Right lobe of liver (tissue), 6 donors: ENCODE data around the gene BCAN. TPM values are rescaled to one million over a fixed set of nuclear protein-coding genes. Genes with fewer than 3 reads are reported as not detected.
"Not testable (repeated sequence)": the region's sequence is repeated elsewhere in the genome, so short reads cannot be mapped to it uniquely, and the experiment has no call there.

ENCODE experiments used
- ATAC-seq, 4 donors: fragments of 200-7000 bp; cut with Tn5 transposase; one replicate each; pipeline ENCODE4 v1.9.1; 2020; ENCODE audit warnings: mild to moderate bottlenecking in 4 of 4, moderate library complexity in 4 of 4
- DNase-seq, 3 donors: peaks; one replicate each; pipeline ENCODE4 v3.0.0-alpha.2; 2020
- H3K27ac ChIP-seq, 3 donors: fragments of 200-600 bp; one replicate each; pipeline ENCODE4 v1.8.0; 2022
- H3K27me3 ChIP-seq, 2 donors: fragments of 200-600 bp; one replicate each; pipeline ENCODE4 v1.8.0; 2022
- H3K36me3 ChIP-seq, 4 donors: fragments of 200-600 bp; sonication (generic) in 1 of 4; one replicate each; pipeline versions ENCODE4 v1.5.1 to v1.8.0; 2017 to 2022; ENCODE audit warnings: control low read depth in 1 of 4
- H3K4me1 ChIP-seq, 4 donors: fragments of 200-600 bp; sonication (generic) in 1 of 4; one replicate each; pipeline versions ENCODE4 v1.5.1 to v1.8.0; 2017 to 2022; ENCODE audit warnings: control low read depth in 1 of 4
- H3K4me3 ChIP-seq, 3 donors: fragments of 200-600 bp; one replicate each; pipeline ENCODE4 v1.8.0; 2022
- H3K9me3 ChIP-seq, 4 donors: fragments of 200-600 bp; sonication (generic) in 1 of 4; one replicate each; pipeline versions ENCODE4 v1.5.1 to v1.8.0; 2017 to 2022; ENCODE audit warnings: control low read depth in 1 of 4
- POLR2A ChIP-seq: fragments of 450-650 bp; IDR thresholded peaks from one replicate; pipeline ENCODE4 v1.6.1; 2017; ENCODE audit warnings: antibody characterized with exemption, mild to moderate bottlenecking
- WGBS: methylation state at CpG from one replicate; pipeline ENCODE4 v1.1.6; 2018; ENCODE audit warnings: low coverage, low lambda C conversion rate; ENCODE audit not compliant: insufficient coverage; ENCODE audit errors: missing lambda C conversion rate; 5-methylcytosine and 5-hydroxymethylcytosine counted together
- intact Hi-C, 2 donors: fragments of 100-400 bp; cut with DNase I; formaldehyde crosslinking; loops; one replicate each; pipeline versions ENCODE4 v1.11.2 to v1.14.1; 2022
- total RNA-seq, 6 experiments: library from RNA; depleted of rRNA in 2 of 6; stranded (reverse); fragments of >200 nt in 2 of 6; fragmentation: NEBNext Ultra II Directional in 3 of 6; extraction: Animal tissue kit (Norgen Biotek cat#: 25700) in 3 of 6; gene quantifications; one replicate each; pipeline versions ENCODE4 v1.1.0 to v1.2.4, GENCODE V29; 2016 to 2023
- TF ChIP-seq, protein P1 (sequence below), 4 donors: fragments of 200-600 bp in 3 of 4; fragments of 450-650 bp in 1 of 4; IDR thresholded peaks; one replicate each; pipeline versions ENCODE4 v1.5.1 to v1.8.0; 2016 to 2022; ENCODE audit warnings: antibody characterized with exemption in 4 of 4, mild to moderate bottlenecking in 2 of 4
- donor health status: DM: no; HTN: yes; CAD: no.
- donor health status: DM: no; HTN: no; CAD: no.
- donor health status: DM: no; HTN: no; CAD: no.
- donor health status: DM: no; HTN: yes; CAD: no.
- donor health status: DM: no; HTN: yes; CAD: no.

Gene BCAN
- total RNA-seq, 6 experiments from 2014 or later = not detected

DNA sequence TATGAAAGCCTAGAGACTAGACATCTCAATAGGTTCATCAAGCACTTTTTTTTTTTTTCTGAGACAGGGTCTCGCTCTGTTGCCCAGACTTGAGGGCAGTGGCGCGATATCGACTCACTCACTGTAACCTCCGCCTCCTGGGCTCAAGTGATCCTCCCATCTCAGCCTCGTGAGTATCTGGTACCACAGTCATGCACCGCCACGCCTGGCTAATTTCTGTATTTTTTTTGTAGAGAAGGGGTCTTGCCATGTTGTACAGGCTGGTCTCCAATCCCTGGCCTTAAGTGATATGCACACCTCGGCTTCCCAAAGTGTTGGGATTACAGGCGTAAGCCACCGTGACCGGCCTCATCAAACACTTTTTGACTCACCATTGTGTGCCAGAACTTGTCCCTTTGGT is 40.0 kb upstream of the BCAN start:
- Histone ChIP-seq H3K36me3 (peaks cover 0 to 15% (median 0%) of the 10 kb centered on the region in 4 donors), H3K27me3 (no peaks in the 10 kb centered on the region), H3K27ac (peak overlapping the region in 2 of 3 donors; percentile 19 to 43), H3K4me3 (peak overlapping the region; percentile 59 to 88 (median 84)), H3K4me1 (peaks cover 0 to 17% (median 3%) of the 10 kb centered on the region in 4 donors), H3K9me3 (no peaks in the 10 kb centered on the region)
- DNase-seq (no peak), ATAC-seq (no peak)
- WGBS = 69% methylated on average over 10 of the region's 12 CpGs
- no peak for TF ChIP-seq POLR2A
- TF ChIP-seq, protein P1, sequence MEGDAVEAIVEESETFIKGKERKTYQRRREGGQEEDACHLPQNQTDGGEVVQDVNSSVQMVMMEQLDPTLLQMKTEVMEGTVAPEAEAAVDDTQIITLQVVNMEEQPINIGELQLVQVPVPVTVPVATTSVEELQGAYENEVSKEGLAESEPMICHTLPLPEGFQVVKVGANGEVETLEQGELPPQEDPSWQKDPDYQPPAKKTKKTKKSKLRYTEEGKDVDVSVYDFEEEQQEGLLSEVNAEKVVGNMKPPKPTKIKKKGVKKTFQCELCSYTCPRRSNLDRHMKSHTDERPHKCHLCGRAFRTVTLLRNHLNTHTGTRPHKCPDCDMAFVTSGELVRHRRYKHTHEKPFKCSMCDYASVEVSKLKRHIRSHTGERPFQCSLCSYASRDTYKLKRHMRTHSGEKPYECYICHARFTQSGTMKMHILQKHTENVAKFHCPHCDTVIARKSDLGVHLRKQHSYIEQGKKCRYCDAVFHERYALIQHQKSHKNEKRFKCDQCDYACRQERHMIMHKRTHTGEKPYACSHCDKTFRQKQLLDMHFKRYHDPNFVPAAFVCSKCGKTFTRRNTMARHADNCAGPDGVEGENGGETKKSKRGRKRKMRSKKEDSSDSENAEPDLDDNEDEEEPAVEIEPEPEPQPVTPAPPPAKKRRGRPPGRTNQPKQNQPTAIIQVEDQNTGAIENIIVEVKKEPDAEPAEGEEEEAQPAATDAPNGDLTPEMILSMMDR (IDR thresholded peaks at IDR 0.05) = no peak
- intact Hi-C loops = loop anchor here in 1 of 2 donors (10.0 kb wide), 1 partner anchor 137 kb away; no protein-coding TSS in a partner anchor

DNA sequence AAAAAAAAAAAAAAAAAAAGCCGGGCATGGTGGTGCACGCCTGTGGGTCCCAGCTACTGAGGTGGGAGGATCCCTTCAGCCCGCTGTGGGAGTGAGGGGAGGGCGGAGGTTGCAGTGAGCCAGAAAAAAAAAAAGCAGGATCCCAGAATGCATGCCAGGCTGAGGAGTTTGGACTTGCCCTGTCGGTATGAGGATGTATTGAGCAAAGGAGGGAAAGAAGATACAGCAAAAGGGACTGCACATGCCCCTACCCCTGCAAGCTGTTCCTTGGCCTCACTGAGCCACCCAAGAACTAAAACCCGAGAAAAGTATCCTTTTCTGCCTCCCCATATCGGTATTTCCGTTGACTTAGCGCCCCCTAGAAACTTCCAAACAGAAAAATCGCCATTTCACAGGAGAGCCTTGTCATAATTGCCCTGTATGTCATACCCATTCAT is 39.3 kb upstream of the BCAN start:
- no peak for DNase-seq

DNA sequence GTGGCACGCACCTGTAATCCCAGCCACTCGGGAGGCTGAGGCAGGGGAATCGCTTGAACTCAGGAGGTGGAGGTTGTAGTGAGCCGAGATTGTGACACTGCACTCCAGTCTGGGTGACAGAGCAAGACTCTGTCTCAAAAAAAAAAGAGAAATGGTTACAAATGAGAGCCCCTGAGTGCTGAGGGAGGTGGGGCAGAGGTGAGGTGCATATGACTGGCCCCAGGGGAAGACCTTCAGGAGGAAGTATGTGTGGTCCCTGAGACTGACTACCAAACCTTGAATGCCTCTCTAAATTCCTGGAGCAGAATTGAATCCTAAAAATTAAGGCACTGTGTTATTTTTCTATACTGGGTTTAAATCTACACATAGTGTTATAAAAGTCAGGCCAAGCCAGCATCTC is 34.6 kb upstream of the BCAN start:
- H3K9me3 ChIP-seq, H3K27me3 ChIP-seq, DNase-seq, H3K27ac ChIP-seq, ATAC-seq, H3K36me3 ChIP-seq, H3K4me3 ChIP-seq, H3K4me1 ChIP-seq: not testable (repeated sequence)
- WGBS = 69% methylated on average over 4 of the region's 4 CpGs
- intact Hi-C loops = loop anchor here in 1 of 2 donors (10.0 kb wide), 1 partner anchor 143 kb away; no protein-coding TSS in a partner anchor

More for the DNA sequence above, 39.3 kb upstream of the BCAN start:
- H3K36me3 ChIP-seq = peaks cover 0 to 9% (median 0%) of the 10 kb centered on the region in 4 donors
- TF ChIP-seq POLR2A = no peak
- TF ChIP-seq, protein P1 (IDR thresholded peaks at IDR 0.05) = peak in 2 of 4 donors; percentile 16 to 32
- intact Hi-C loops = loop anchor here in 1 of 2 donors (10.0 kb wide), 1 partner anchor 138 kb away; no protein-coding TSS in a partner anchor
- H3K9me3 ChIP-seq = no peaks in the 10 kb centered on the region
- H3K27ac ChIP-seq = no peak overlapping the region
- H3K27me3 ChIP-seq = no peaks in the 10 kb centered on the region
- 11% methylated on average over 8 of the region's 10 CpGs for WGBS
- no peak for ATAC-seq
- H3K4me3 ChIP-seq = no peak overlapping the region
- H3K4me1 ChIP-seq = peaks cover 0 to 17% (median 3%) of the 10 kb centered on the region in 4 donors

DNA sequence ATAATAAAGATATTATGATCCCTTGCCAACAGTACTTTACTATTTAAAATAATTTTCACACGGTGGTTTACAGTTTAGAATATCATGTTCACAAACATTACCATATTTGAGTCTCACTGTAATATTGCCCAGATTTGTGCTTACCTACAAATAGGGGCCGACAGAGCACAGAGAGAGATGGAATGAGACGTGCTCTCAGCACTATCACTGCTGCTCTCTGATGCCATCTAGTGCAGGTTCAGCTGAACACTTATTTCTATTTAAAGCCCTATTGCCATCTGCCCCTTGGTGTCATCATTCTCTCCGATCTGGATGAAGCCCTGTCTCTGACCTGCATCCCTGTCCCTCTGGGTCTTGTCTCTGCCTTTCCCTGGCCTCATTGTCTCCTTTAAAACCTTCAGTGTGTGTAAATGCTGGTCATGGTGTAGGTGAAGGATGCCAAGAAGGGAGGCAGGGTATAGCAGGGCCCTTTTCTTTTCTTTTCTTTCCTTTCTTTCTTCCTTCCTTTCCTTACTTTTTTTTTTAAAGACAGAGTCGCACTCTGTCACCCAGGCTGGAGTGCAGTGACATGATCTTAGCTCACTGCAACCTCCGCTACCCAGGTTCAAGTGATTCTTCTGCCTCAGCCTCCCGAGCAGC is 33.8 kb upstream of the BCAN start:
- H3K27ac ChIP-seq = no peak overlapping the region
- intact Hi-C loops = loop anchor here in 1 of 2 donors (10.0 kb wide), 1 partner anchor 143 kb away; no protein-coding TSS in a partner anchor
- no peaks in the 10 kb centered on the region for H3K9me3 ChIP-seq
- 18% methylated on average over 7 of the region's 7 CpGs for WGBS
- H3K27me3 ChIP-seq = no peaks in the 10 kb centered on the region
- TF ChIP-seq, protein P1 (IDR thresholded peaks at IDR 0.05) = peak; percentile 80 to 82 (median 80)
- no peak for TF ChIP-seq POLR2A
- DNase-seq (no peak), ATAC-seq (peak; percentile 99 to 100 (median 100))
- H3K4me3 ChIP-seq = no peak overlapping the region
- no peaks in the 10 kb centered on the region for H3K4me1 ChIP-seq
- no peaks in the 10 kb centered on the region for H3K36me3 ChIP-seq

DNA sequence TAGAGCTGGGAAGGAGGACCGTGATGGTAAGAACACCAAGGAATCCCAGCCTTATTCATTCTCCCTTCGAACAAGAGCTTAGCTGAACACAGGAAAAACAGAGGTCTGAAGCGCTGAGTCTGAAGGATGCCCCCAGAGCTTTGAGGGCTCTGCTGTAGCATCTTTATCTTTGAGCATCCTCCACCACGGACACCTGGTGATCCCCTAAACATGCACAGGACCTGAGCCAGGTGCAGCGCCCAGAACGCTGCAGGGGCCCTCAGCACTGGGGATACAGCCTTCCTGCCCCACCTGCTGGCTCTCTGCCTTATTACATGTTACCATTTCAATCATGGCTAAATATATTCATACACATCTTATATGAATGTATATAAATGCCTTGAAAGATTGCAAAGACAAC is 32.9 kb upstream of the BCAN start:
- TF ChIP-seq POLR2A = no peak
- TF ChIP-seq, protein P1 (IDR thresholded peaks at IDR 0.05) = peak; percentile 28 to 38 (median 32)
- WGBS = 19% methylated on average over 6 of the region's 6 CpGs
- H3K36me3 ChIP-seq = no peaks in the 10 kb centered on the region
- ATAC-seq (peak; percentile 27 to 54 (median 45)), DNase-seq (no peak)
- no peaks in the 10 kb centered on the region for H3K27me3 ChIP-seq
- H3K9me3 ChIP-seq = no peaks in the 10 kb centered on the region
- no peak overlapping the region for H3K27ac ChIP-seq
- H3K4me1 ChIP-seq = no peaks in the 10 kb centered on the region
- H3K4me3 ChIP-seq = no peak overlapping the region
- intact Hi-C loops = loop anchor here in 1 of 2 donors (10.0 kb wide), 1 partner anchor 144 kb away; no protein-coding TSS in a partner anchor

DNA sequence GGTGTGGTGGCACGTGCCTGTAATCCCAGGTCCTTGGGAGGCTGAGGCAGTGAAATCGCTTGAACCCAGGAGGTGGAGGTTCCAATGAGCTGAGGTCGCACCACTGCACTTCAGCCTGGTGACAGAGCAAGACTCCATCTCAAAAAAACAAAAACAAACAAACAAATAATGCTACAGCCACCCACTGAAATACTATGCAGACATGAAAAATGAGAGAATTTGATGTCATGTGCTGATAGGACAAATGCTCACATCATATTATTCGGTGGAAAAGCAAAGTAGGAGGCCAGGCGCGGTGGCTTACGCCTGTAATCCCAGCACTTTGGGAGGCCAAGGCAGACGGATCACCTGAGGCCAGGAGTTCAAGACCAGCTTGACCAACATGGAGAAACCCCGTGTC is 31.8 kb upstream of the BCAN start:
- not testable (repeated sequence) for H3K36me3 ChIP-seq, H3K9me3 ChIP-seq, H3K4me1 ChIP-seq, H3K4me3 ChIP-seq, H3K27me3 ChIP-seq, H3K27ac ChIP-seq, DNase-seq, ATAC-seq
- intact Hi-C loops = loop anchor here in 1 of 2 donors (10.0 kb wide), 1 partner anchor 225 kb away; no protein-coding TSS in a partner anchor
- 73% methylated on average over 4 of the region's 9 CpGs for WGBS
